NCI-H1417 treated with DMSO at 0.1 percent for 48 hours (cell line): ENCODE results near the gene TERT.
"Not testable (repeated sequence)": the region's sequence is repeated elsewhere in the genome, so short reads cannot be mapped to it uniquely, and the experiment has no call there.

Experiments used
- DNase-seq: peaks from one replicate; lab custom pipeline; 2025; lab: John Stamatoyannopoulos, UW

Gene TERT

GRCh38 chr5:1294835-1295649 is at the start of gene TERT:
Gene TERT (minus strand): TSS chr5:1295068. CDS start chr5:1294989, 79 bp downstream.
- no peak for DNase-seq

GRCh38 chr5:1343931-1344901 is 49.3 kb upstream of the TERT start:
- DNase-seq, result no peak

- no peak for DNase-seq
These were observed 48.5 kb upstream of the TERT start for GRCh38 chr5:1343315-1343751.

- DNase-seq, result not testable (repeated sequence)
These were observed 47.8 kb upstream of the TERT start for GRCh38 chr5:1342711-1343110.

GRCh38 chr5:1342268-1342667 is 47.4 kb upstream of the TERT start:
- no peak for DNase-seq

- DNase-seq, result no peak
These were observed 47.0 kb upstream of the TERT start for GRCh38 chr5:1341863-1342262.

- DNase-seq, result not testable (repeated sequence)
These were observed 44.9 kb upstream of the TERT start for GRCh38 chr5:1339818-1340210.

- not testable (repeated sequence) for DNase-seq
These were observed 44.4 kb upstream of the TERT start for GRCh38 chr5:1339139-1339817.

- no peak for DNase-seq
These were observed 43.7 kb upstream of the TERT start for GRCh38 chr5:1338506-1339070.

GRCh38 chr5:1338196-1338490 is 43.3 kb upstream of the TERT start:
- no peak for DNase-seq

- no peak for DNase-seq
These were observed 42.8 kb upstream of the TERT start for GRCh38 chr5:1337489-1338195.

GRCh38 chr5:1336749-1337488 is 42.1 kb upstream of the TERT start:
- DNase-seq, result no peak

- no peak for DNase-seq
These were observed 41.3 kb upstream of the TERT start for GRCh38 chr5:1336106-1336561.

- no peak for DNase-seq
These were observed 40.8 kb upstream of the TERT start for GRCh38 chr5:1335540-1336095.

- no peak for DNase-seq
These were observed 40.1 kb upstream of the TERT start for GRCh38 chr5:1334831-1335539.

- DNase-seq, result no peak
These were observed 39.1 kb upstream of the TERT start for GRCh38 chr5:1333986-1334385.

GRCh38 chr5:1333286-1333685 is 38.4 kb upstream of the TERT start:
- DNase-seq, result not testable (repeated sequence)

- no peak for DNase-seq
These were observed 37.7 kb upstream of the TERT start for GRCh38 chr5:1332461-1333001.

- no peak for DNase-seq
These were observed 37.1 kb upstream of the TERT start for GRCh38 chr5:1331861-1332405.
